SW 1271 (cell line): ENCODE data around the gene LCOR.
A peak's percentile ranks its signal among the peaks of the same experiment; 100 is the strongest.

ENCODE experiments used
- DNase-seq, 2 experiments: peaks; one replicate each; lab custom pipeline; 2025; lab: John Stamatoyannopoulos, UW

LCOR gene

GRCh38 chr10:97012470-97012869 lies 180.4 kb downstream of the LCOR start:
- no peak for DNase-seq

- no peak for DNase-seq
Observed at GRCh38 chr10:97013568-97013967, 181.5 kb downstream of the LCOR start.

GRCh38 chr10:97013983-97014382 lies 181.9 kb downstream of the LCOR start:
- DNase-seq = no peak

GRCh38 chr10:97015240-97015639 lies 183.1 kb downstream of the LCOR start:
- no peak for DNase-seq

GRCh38 chr10:97016728-97017473 lies 184.8 kb downstream of the LCOR start:
- DNase-seq = no peak

- DNase-seq = no peak
Observed at GRCh38 chr10:97017474-97017903, 185.4 kb downstream of the LCOR start.

GRCh38 chr10:97018251-97019212 lies 186.4 kb downstream of the LCOR start:
- DNase-seq = no peak

- DNase-seq = no peak
Observed at GRCh38 chr10:97019213-97019844, 187.2 kb downstream of the LCOR start.

GRCh38 chr10:97020452-97021400 lies 188.6 kb downstream of the LCOR start:
- DNase-seq = no peak

GRCh38 chr10:97022616-97023015 lies 190.5 kb downstream of the LCOR start:
- no peak for DNase-seq

GRCh38 chr10:97023401-97024167 lies 191.5 kb downstream of the LCOR start:
- no peak for DNase-seq

- peak in 1 of 2 experiments; percentile 18 for DNase-seq
Observed at GRCh38 chr10:97024168-97025073, 192.3 kb downstream of the LCOR start.

- peak in 1 of 2 experiments; percentile 17 for DNase-seq
Observed at GRCh38 chr10:97025613-97026242, 193.6 kb downstream of the LCOR start.

GRCh38 chr10:97028126-97028831 lies 196.2 kb downstream of the LCOR start:
- no peak for DNase-seq

- no peak for DNase-seq
Observed at GRCh38 chr10:97028832-97029178, 196.7 kb downstream of the LCOR start.

GRCh38 chr10:97029271-97029670 lies 197.2 kb downstream of the LCOR start:
- no peak for DNase-seq

GRCh38 chr10:97030894-97031293 lies 198.8 kb downstream of the LCOR start:
- no peak for DNase-seq

GRCh38 chr10:97031459-97031858 lies 199.4 kb downstream of the LCOR start:
- DNase-seq = no peak
